NCI-H1092 (cell line): ENCODE results near the gene RBM24.
"Not testable (repeated sequence)": the region's sequence is repeated elsewhere in the genome, so short reads cannot be mapped to it uniquely, and the experiment has no call there.

Experiments
- DNase-seq: peaks from one replicate; lab custom pipeline; 2025; lab: John Stamatoyannopoulos, UW

Gene RBM24

GRCh38 chr6:17291778-17292177 is 10.6 kb downstream of the RBM24 start:
- no peak for DNase-seq

- no peak for DNase-seq
These were observed 11.5 kb downstream of the RBM24 start for GRCh38 chr6:17292600-17293133.

GRCh38 chr6:17293395-17293794 is 12.2 kb downstream of the RBM24 start:
- no peak for DNase-seq

GRCh38 chr6:17297271-17298080 is 16.3 kb downstream of the RBM24 start:
- DNase-seq, result no peak

- DNase-seq, result no peak
These were observed 17.1 kb downstream of the RBM24 start for GRCh38 chr6:17298257-17298656.

GRCh38 chr6:17299222-17299621 is 18.1 kb downstream of the RBM24 start:
- no peak for DNase-seq

GRCh38 chr6:17299750-17300149 is 18.6 kb downstream of the RBM24 start:
- DNase-seq, result no peak

- no peak for DNase-seq
These were observed 19.5 kb downstream of the RBM24 start for GRCh38 chr6:17300637-17301036.

GRCh38 chr6:17303444-17303843 is 22.3 kb downstream of the RBM24 start:
- no peak for DNase-seq

GRCh38 chr6:17305219-17306001 is 24.2 kb downstream of the RBM24 start:
- no peak for DNase-seq

GRCh38 chr6:17311595-17312311 is 30.6 kb downstream of the RBM24 start:
- DNase-seq, result no peak

- DNase-seq, result not testable (repeated sequence)
These were observed 32.1 kb downstream of the RBM24 start for GRCh38 chr6:17313238-17313637.

- DNase-seq, result no peak
These were observed 32.8 kb downstream of the RBM24 start for GRCh38 chr6:17313971-17314370.

- no peak for DNase-seq
These were observed 34.1 kb downstream of the RBM24 start for GRCh38 chr6:17315262-17315661.

- no peak for DNase-seq
These were observed 37.4 kb downstream of the RBM24 start for GRCh38 chr6:17318435-17319165.

GRCh38 chr6:17320266-17320665 is 39.1 kb downstream of the RBM24 start:
- DNase-seq, result not testable (repeated sequence)

- DNase-seq, result no peak
These were observed 50.1 kb downstream of the RBM24 start for GRCh38 chr6:17331238-17331637.

- no peak for DNase-seq
These were observed 53.1 kb downstream of the RBM24 start for GRCh38 chr6:17334265-17334664.

GRCh38 chr6:17336425-17336824 is 55.3 kb downstream of the RBM24 start:
- no peak for DNase-seq

GRCh38 chr6:17339308-17339670 is 58.1 kb downstream of the RBM24 start:
- no peak for DNase-seq

- no peak for DNase-seq
These were observed 60.1 kb downstream of the RBM24 start for GRCh38 chr6:17341117-17341805.
